IPS-20b (cell line): ENCODE results near the gene PIEZO1.

Source experiments
- H3K27ac ChIP-seq: one replicate; pipeline ENCODE4 v1.5.1; 2013; ENCODE audit warnings: low read length
- H3K27me3 ChIP-seq: 2 replicates; pipeline ENCODE4 v1.6.1; 2013; ENCODE audit warnings: mild to moderate bottlenecking, low read length, inconsistent platforms; ENCODE audit not compliant: insufficient read depth
- H3K36me3 ChIP-seq: 2 replicates; pipeline ENCODE4 v1.6.1; 2013; ENCODE audit warnings: low read depth, mild to moderate bottlenecking, inconsistent platforms, low read length, moderate library complexity; ENCODE audit not compliant: insufficient read depth
- H3K4me1 ChIP-seq: 2 replicates; pipeline ENCODE4 v1.6.1; 2013; ENCODE audit warnings: mild to moderate bottlenecking, control low read depth, inconsistent platforms, low read length, moderate library complexity; ENCODE audit not compliant: insufficient read depth
- H3K4me3 ChIP-seq: 2 replicates; pipeline ENCODE4 v1.5.1; 2013; ENCODE audit warnings: mild to moderate bottlenecking, low read length, inconsistent platforms
- H3K9ac ChIP-seq: 2 replicates; pipeline ENCODE4 v1.6.1; 2013; ENCODE audit warnings: low read depth, mild to moderate bottlenecking, inconsistent platforms, low read length, moderate library complexity
- H3K9me3 ChIP-seq: 2 replicates; pipeline ENCODE4 v1.6.1; 2013; ENCODE audit warnings: mild to moderate bottlenecking, low read depth, low read length, inconsistent platforms; ENCODE audit not compliant: insufficient read depth

Gene PIEZO1

GRCh38 chr16:88713054-88713453 is 72.0 kb downstream of the PIEZO1 start:
- H3K27me3 ChIP-seq = no peaks in the 10 kb centered on the region
- H3K9me3 ChIP-seq = no peaks in the 10 kb centered on the region
- no peak overlapping the region for H3K4me3 ChIP-seq
- peaks cover 30% of the 10 kb centered on the region for H3K36me3 ChIP-seq
- H3K9ac ChIP-seq = no peak overlapping the region
- H3K27ac ChIP-seq = no peak overlapping the region
- H3K4me1 ChIP-seq = no peaks in the 10 kb centered on the region

DNA sequence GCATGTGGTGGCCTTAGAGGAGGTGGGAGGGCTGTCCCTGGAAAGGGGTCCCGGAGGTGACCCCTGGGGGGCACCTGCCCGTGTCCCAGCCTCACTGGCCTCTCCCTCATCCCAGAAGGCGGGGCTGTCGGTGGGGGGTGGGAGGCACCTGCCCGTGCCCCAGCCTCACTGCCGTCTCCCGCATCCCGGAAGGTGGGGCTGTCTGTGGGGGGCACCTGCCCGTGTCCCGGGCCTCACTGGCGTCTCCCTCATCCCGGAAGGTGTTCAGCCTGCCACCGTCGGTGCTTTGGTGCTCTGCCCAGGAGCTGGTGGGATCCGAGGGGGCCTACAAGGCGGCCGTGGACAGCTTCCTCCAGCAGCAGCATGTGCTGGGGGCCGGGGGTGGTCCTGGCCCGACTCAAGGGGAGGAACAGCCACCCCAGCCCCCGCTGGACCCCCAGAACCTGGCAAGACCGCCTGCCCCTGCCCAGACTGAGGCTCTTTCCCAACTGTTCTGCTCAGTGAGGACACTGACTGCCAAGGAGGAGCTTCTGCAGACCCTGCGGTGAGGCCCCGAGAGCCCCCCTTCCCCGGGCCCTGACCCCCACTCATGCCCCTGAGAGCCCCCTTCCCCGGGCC is 72.5 kb downstream of the PIEZO1 start:
- Histone ChIP-seq H3K9me3 (no peaks in the 10 kb centered on the region), H3K36me3 (peaks cover 24% of the 10 kb centered on the region), H3K27ac (no peak overlapping the region)

DNA sequence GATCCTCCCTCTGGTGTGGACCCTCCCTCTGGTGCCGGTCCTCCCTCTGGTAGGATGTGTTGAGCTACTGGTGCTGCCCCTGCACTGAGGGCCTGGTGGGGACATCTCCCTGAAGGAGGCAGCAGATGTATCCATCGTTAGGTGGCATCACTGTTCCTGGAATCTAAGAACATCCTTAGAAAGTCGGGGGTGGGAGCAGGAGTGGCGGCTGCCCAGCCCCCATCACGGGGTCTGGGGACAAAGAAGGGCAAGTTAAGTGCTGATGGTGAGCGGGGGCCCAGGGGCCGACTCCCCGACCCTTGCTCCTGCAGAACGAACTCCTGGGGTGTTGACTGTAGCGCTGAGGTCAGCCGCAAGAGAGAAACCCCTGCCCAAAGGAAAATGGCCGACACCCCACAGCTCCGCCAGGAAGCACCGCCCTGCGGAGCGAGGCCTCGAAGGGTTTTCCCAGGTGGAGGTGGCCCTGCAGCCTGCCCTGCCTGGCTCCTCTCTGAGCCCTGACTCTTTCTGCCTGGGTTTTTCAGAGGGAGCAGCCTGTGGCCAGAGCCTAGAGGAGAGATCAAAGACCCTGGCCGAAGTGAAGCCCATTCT is 73.2 kb downstream of the PIEZO1 start:
- peaks cover 17% of the 10 kb centered on the region for H3K36me3 ChIP-seq

More for the DNA sequence above, 72.5 kb downstream of the PIEZO1 start:
- Histone ChIP-seq H3K4me3 (no peak overlapping the region), H3K9ac (no peak overlapping the region), H3K27me3 (no peaks in the 10 kb centered on the region), H3K4me1 (no peaks in the 10 kb centered on the region)

DNA sequence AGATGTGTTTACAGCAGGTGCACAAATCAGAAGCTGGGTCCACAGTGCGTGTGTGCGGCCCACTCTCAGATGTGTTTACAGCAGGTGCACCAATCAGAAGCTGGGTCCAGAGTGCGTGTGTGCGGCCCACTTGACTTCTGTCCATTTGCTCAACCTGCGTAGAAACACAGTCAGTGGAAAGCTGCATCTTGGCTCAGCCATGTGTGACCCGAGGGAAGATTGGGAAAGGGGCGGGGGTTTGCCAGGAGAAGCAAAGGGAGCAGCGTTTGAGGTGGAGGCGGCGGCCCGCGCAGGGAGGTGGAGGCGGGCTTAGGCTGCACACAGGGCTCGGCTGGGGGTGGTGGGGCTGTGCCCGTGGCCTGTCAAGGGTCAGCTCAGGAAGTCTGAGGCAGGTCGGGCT is 74.5 kb downstream of the PIEZO1 start:
- no peaks in the 10 kb centered on the region for H3K9me3 ChIP-seq
- H3K9ac ChIP-seq = no peak overlapping the region

More for the DNA sequence above, 73.2 kb downstream of the PIEZO1 start:
- Histone ChIP-seq H3K9me3 (no peaks in the 10 kb centered on the region), H3K27ac (no peak overlapping the region), H3K4me3 (no peak overlapping the region), H3K9ac (no peak overlapping the region), H3K4me1 (0 out of 2 replicates have a peak, but pooled peaks cover 3% of the 10 kb centered on the region), H3K27me3 (no peaks in the 10 kb centered on the region)

DNA sequence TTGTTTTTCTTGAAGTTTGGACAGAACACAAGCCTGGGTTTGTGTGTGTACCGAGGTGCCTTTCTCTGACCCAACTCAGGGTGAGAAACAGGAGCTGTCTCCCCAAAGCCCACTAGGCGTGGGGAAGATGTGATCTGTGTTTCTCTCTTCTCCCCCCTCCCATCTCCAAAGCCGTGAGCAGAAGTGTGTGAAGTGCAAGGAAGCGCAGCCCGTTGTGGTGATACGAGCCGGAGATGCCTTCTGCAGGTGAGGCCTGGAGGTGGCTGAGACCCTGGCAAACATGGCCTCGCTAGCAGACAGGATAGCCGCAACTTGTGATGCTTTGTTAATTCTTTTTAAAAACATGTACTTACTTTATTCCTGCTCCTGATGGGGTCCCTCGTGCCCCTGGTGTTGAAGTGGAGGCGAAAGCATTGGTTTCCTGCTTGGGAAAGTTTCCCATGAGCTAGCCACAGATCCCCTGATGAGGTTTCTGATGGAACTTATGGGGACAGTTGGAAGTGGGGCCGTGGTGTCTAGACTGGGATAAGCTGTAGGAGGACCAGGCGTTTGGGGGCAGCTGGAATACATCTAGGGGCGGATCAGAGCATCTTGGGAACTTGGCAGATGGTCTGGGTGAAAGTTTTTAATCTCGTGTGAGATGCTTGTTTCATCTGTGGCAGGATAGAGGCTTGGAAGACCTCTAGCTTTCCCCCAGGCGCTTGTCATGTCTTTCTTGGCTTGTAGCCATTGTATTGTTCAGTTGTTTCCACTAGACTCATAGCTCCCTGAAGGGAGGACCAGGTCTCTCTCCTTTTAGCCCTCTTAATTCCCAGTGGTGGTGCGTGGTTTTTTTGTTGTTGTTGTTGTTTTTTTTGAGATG is 77.8 kb downstream of the PIEZO1 start:
- peak overlapping the region; percentile 85 for H3K9ac ChIP-seq
- peak overlapping the region; percentile 97 for H3K4me3 ChIP-seq
- no peaks in the 10 kb centered on the region for H3K36me3 ChIP-seq
- 0 out of 2 replicates have a peak, but pooled peaks cover 6% of the 10 kb centered on the region for H3K4me1 ChIP-seq
- no peaks in the 10 kb centered on the region for H3K27me3 ChIP-seq
- H3K27ac ChIP-seq = no peak overlapping the region
- no peaks in the 10 kb centered on the region for H3K9me3 ChIP-seq

More for the DNA sequence above, 74.5 kb downstream of the PIEZO1 start:
- no peaks in the 10 kb centered on the region for H3K27me3 ChIP-seq
- H3K4me1 ChIP-seq = 0 out of 2 replicates have a peak, but pooled peaks cover 3% of the 10 kb centered on the region
- H3K27ac ChIP-seq = no peak overlapping the region
- no peak overlapping the region for H3K4me3 ChIP-seq
- peaks cover 5% of the 10 kb centered on the region; the same call in 1 of the 2 replicates for H3K36me3 ChIP-seq

DNA sequence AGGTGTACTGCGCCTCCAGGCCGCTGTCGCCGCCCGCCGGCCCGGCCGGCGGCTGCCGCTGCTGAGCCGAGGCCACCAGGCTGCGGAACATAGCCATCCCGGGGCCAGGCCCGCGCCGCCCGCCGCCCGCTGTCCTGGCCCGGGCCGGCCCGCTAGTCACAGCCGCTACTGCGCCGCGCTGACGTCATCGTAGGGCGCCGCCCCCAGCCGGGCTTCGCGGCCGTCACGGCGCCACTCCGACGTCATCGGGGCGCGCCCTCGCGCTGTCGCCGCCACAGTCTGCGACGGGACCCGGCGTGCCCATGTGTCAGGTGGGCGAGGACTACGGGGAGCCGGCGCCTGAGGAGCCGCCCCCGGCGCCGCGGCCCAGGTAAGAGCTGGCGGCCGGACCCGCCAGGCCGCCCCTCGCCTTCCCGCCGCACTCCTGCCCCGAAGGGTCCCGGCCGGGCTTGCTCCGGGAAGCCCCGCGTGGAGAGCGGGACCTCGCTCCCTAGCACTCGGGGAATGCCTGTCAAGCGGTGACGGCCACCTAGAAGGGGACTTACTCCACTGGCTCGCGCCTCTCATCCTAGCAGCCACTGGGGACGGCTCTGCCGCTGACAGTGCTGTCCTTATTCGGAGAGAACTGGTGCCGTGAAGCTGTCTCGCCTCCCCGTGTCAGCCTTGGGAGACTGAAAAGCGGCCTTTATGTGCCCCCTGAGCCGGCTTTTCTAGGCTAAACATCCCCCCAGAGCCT is 78.6 kb downstream of the PIEZO1 start, which contains the start of the genes CTU2 and RNF166:
Gene CTU2, plus strand, starts transcription at position 275 of the 736 bp plus-strand sequence. Its CDS starts 28 bp downstream, at position 303.
Gene RNF166, minus strand, starts transcription at position 180 of the 736 bp plus-strand sequence. Its CDS starts 83 bp downstream, at position 97.
- Histone ChIP-seq H3K36me3 (no peaks in the 10 kb centered on the region), H3K4me1 (0 out of 2 replicates have a peak, but pooled peaks cover 6% of the 10 kb centered on the region), H3K9me3 (no peaks in the 10 kb centered on the region), H3K27me3 (no peaks in the 10 kb centered on the region), H3K27ac (no peak within 1 kb of the TSS), H3K4me3 (peak within 1 kb of the TSS; percentile 97), H3K9ac (peak within 1 kb of the TSS; percentile 85)

DNA sequence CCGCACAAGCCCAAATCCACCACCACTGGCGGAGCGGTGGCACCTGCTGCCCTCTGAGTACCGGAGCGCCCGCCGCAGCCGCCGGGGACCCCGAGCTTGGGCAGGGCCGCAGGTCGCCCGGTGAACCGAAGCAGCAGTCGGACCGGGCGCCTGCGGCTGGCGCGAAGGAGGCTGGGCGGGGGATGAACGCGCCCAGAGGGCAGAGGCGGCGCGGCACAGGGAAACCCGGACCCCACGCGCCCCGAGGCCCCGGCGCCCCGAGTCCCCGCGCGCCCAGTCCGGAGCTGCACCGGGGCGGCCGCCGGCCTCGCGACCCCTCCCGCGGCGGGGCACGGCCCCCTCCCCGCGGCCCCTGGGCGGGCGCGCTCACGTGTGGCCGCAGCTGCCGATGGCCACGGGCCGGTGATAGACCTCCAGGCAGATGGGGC is 79.2 kb downstream of the PIEZO1 start:
- Histone ChIP-seq H3K27ac (no peak overlapping the region), H3K4me3 (peak overlapping the region; percentile 97), H3K4me1 (0 out of 2 replicates have a peak, but pooled peaks cover 6% of the 10 kb centered on the region), H3K36me3 (no peaks in the 10 kb centered on the region), H3K9me3 (no peaks in the 10 kb centered on the region), H3K9ac (peak overlapping the region; percentile 51; the same call in 1 of the 2 replicates), H3K27me3 (no peaks in the 10 kb centered on the region)

DNA sequence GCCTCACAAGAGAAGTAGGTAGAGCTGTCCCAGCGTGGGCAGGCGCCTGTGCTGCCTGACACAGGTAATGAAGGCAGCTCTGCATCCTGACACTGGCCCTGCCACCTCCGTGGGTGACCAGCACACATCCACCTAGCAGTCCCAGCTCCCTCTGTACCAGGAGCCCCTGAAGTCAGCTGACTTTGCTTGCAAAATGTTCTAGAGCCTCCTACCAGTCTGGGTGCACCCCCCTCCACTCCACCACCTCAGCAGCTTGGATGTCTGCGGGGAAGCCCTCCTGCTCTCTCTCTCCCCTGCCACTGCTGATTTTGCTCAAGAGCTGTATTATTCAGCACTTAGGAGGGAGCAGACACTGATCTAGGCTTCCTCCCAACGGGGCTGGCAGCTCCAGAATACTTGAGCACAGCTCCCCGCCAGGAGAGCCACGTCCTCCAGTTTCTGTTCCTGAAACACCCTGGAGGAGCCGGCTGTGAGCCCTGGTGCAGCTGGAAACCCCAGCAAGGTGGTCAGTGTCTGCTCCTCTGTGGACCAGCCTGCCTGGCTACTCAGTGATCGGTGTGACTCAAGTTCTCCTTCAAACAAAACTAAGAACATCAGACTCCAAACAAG is 79.8 kb downstream of the PIEZO1 start:
- peak overlapping the region; percentile 97 for H3K4me3 ChIP-seq
- no peaks in the 10 kb centered on the region for H3K27me3 ChIP-seq
- no peak overlapping the region for H3K27ac ChIP-seq
- no peaks in the 10 kb centered on the region for H3K36me3 ChIP-seq
- H3K9ac ChIP-seq = peak overlapping the region; percentile 51; the same call in 1 of the 2 replicates
- H3K9me3 ChIP-seq = no peaks in the 10 kb centered on the region
- 0 out of 2 replicates have a peak, but pooled peaks cover 6% of the 10 kb centered on the region for H3K4me1 ChIP-seq

GRCh38 chr16:88703486-88704309 is 81.3 kb downstream of the PIEZO1 start:
- Histone ChIP-seq H3K4me3 (no peak overlapping the region), H3K36me3 (no peaks in the 10 kb centered on the region), H3K27ac (no peak overlapping the region), H3K9me3 (no peaks in the 10 kb centered on the region), H3K27me3 (no peaks in the 10 kb centered on the region), H3K9ac (no peak overlapping the region), H3K4me1 (0 out of 2 replicates have a peak, but pooled peaks cover 6% of the 10 kb centered on the region)
